GM15510 (cell line): Measurements from ENCODE around the gene ZSWIM3.

ENCODE experiments used
- POLR2A ChIP-seq: IDR thresholded peaks from 3 replicates; pipeline ENCODE4 v1.6.1; 2011; ENCODE audit warnings: borderline replicate concordance; ENCODE audit not compliant: insufficient read length; ENCODE audit errors: extremely low read depth

The ZSWIM3 gene

GRCh38 chr20:45920462-45921336 is 63.3 kb downstream of the ZSWIM3 start:
- TF ChIP-seq POLR2A = no peak

- no peak for TF ChIP-seq POLR2A
Measured at GRCh38 chr20:45921337-45922189, 64.1 kb downstream of the ZSWIM3 start.

GRCh38 chr20:45924391-45925261 is 67.2 kb downstream of the ZSWIM3 start:
- no peak for TF ChIP-seq POLR2A

- TF ChIP-seq POLR2A = no peak
Measured at GRCh38 chr20:45925821-45926506, 68.5 kb downstream of the ZSWIM3 start.

- no peak for TF ChIP-seq POLR2A
Measured at GRCh38 chr20:45926731-45927070, 69.3 kb downstream of the ZSWIM3 start.

- no peak for TF ChIP-seq POLR2A
Measured at GRCh38 chr20:45927071-45927878, 69.9 kb downstream of the ZSWIM3 start.
